GM23338 (cell line): ENCODE measurements around the gene TGFBRAP1. TPM values are rescaled to one million over a fixed set of nuclear protein-coding genes. Genes with fewer than 3 reads are reported as not detected.

Experiments used
- ATAC-seq: fragments of 200-7000 bp; cut with Tn5 transposase; 3 replicates; pipeline ENCODE4 v1.9.1; 2020
- DNase-seq: peaks from one replicate; pipeline ENCODE4 v3.0.0-alpha.2; 2015; ENCODE audit warnings: low spot score
- H2AFZ ChIP-seq: fragments of 200-600 bp; sonication (generic); 2 replicates; pipeline ENCODE4 v1.8.0; 2016; ENCODE audit warnings: antibody characterized with exemption, mild to moderate bottlenecking, moderate library complexity
- H3F3A ChIP-seq: fragments of 200-600 bp; sonication (generic); replicated peaks from 2 replicates; pipeline ENCODE4 v1.8.0; 2017; ENCODE audit warnings: antibody characterized with exemption, mixed run types, low read depth
- H3K27ac ChIP-seq: fragments of 200-600 bp; sonication (generic); 2 replicates; pipeline ENCODE4 v1.6.1; 2016; ENCODE audit warnings: low read depth
- H3K27me3 ChIP-seq: fragments of 200-600 bp; sonication (generic); 2 replicates; pipeline ENCODE4 v1.8.0; 2016; ENCODE audit warnings: mild to moderate bottlenecking, mixed run types, moderate library complexity; ENCODE audit not compliant: insufficient read depth
- H3K36me3 ChIP-seq: fragments of 200-600 bp; sonication (generic); 2 replicates; pipeline ENCODE4 v1.8.0; 2016; ENCODE audit warnings: mild to moderate bottlenecking; ENCODE audit not compliant: insufficient read depth
- H3K4me1 ChIP-seq: fragments of 200-600 bp; sonication (generic); 2 replicates; pipeline ENCODE4 v1.8.0; 2016; ENCODE audit warnings: mild to moderate bottlenecking, moderate library complexity; ENCODE audit not compliant: insufficient read depth
- H3K4me2 ChIP-seq: fragments of 200-600 bp; sonication (generic); 2 replicates; pipeline ENCODE4 v1.7.1; 2017; ENCODE audit warnings: mixed run types
- H3K4me3 ChIP-seq: fragments of 200-600 bp; sonication (generic); 2 replicates; pipeline ENCODE4 v1.6.1; 2016; ENCODE audit warnings: mixed run types
- H3K79me2 ChIP-seq: fragments of 200-600 bp; sonication (generic); replicated peaks from 2 replicates; pipeline ENCODE4 v1.8.0; 2017; ENCODE audit warnings: mild to moderate bottlenecking; ENCODE audit not compliant: insufficient read depth
- H3K9me2 ChIP-seq: fragments of 200-600 bp; sonication (generic); 2 replicates; pipeline ENCODE4 v1.8.0; 2017; ENCODE audit not compliant: insufficient read depth
- H4K20me1 ChIP-seq: fragments of 200-600 bp; sonication (generic); replicated peaks from 2 replicates; pipeline ENCODE4 v1.8.0; 2017; ENCODE audit warnings: mild to moderate bottlenecking; ENCODE audit not compliant: insufficient read depth
- H3K27ac Mint-ChIP-seq: 2 replicates; pipeline ENCODE4 v1.8.0; 2020; ENCODE audit warnings: inconsistent platforms, mild to moderate bottlenecking, moderate library complexity, mixed read lengths
- H3K27me3 Mint-ChIP-seq: 3 replicates; pipeline ENCODE4 v1.8.0; 2022; ENCODE audit warnings: low read depth, mild to moderate bottlenecking, moderate library complexity, mixed read lengths, inconsistent platforms; ENCODE audit not compliant: insufficient read depth, poor library complexity
- H3K36me3 Mint-ChIP-seq: 3 replicates; pipeline ENCODE4 v1.8.0; 2021; ENCODE audit warnings: low read depth, mild to moderate bottlenecking, inconsistent platforms, moderate library complexity, mixed read lengths
- H3K4me1 Mint-ChIP-seq: 3 replicates; pipeline ENCODE4 v1.8.0; 2020; ENCODE audit warnings: mild to moderate bottlenecking, inconsistent platforms, mixed read lengths
- H3K4me3 Mint-ChIP-seq: 3 replicates; pipeline ENCODE4 v1.8.0; 2021; ENCODE audit warnings: moderate library complexity, mild to moderate bottlenecking, inconsistent platforms, mixed read lengths
- H3K9me3 Mint-ChIP-seq: 3 replicates; pipeline ENCODE4 v1.8.0; 2020; ENCODE audit warnings: moderate library complexity, mild to moderate bottlenecking, inconsistent platforms, mixed read lengths
- CREB1 ChIP-seq: fragments of 250-450 bp; sonication (Bioruptor Pico); IDR thresholded peaks from 2 replicates; pipeline ENCODE4 v1.5.0; 2020; ENCODE audit warnings: low read depth, mild to moderate bottlenecking, moderate library complexity
- CTCF ChIP-seq, 2 experiments: fragments of 200-600 bp in 1 of 2; sonication (generic) in 1 of 2; conservative IDR thresholded peaks; 2 replicates each; pipeline versions ENCODE4 v1.5.1 to v1.6.1; 2016 to 2017; ENCODE audit warnings: antibody characterized with exemption in 2 of 2, low read depth in 2 of 2, mild to moderate bottlenecking in 2 of 2, moderate library complexity in 1 of 2
- ETS1 ChIP-seq: IDR thresholded peaks from 2 replicates; pipeline ENCODE4 v1.6.1; 2016; ENCODE audit warnings: antibody characterized with exemption
- EZH2 ChIP-seq: fragments of 200-600 bp; sonication (generic); IDR thresholded peaks from one replicate; pipeline ENCODE4 v1.8.0; 2017; ENCODE audit warnings: antibody characterized with exemption, mild to moderate bottlenecking, low read depth; ENCODE audit not compliant: unreplicated experiment
- NANOG ChIP-seq: IDR thresholded peaks from 2 replicates; pipeline ENCODE4 v1.6.1; 2016; ENCODE audit warnings: antibody characterized with exemption, borderline replicate concordance
- REST ChIP-seq: IDR thresholded peaks from one replicate; pipeline ENCODE4 v1.6.1; 2018; ENCODE audit warnings: antibody characterized with exemption; ENCODE audit not compliant: unreplicated experiment
- polyA plus RNA-seq: library from polyadenylated mRNA; unstranded; fragments of >200 nt; fragmentation: Nextera tagmentation; extraction: Ambion mirVana; gene quantifications from 2 replicates; pipeline ENCODE4 v1.2.1, GENCODE V29; 2016
- total RNA-seq: library from RNA; depleted of rRNA; stranded (reverse); fragments of >200 nt; shearing (Covaris generic); gene quantifications from 2 replicates; pipeline ENCODE4 v1.2.3, GENCODE V29; 2014

Gene TGFBRAP1
- total and polyA plus RNA-seq, 2 experiments from 2014 or later: 6.3 to 23.5 TPM

- TF ChIP-seq REST: no peak
Observed at GRCh38 chr2:105315314-105315713, 14.2 kb downstream of the TGFBRAP1 start (continued).

GRCh38 chr2:105313877-105314276 is 15.7 kb downstream of the TGFBRAP1 start:
- H3K27me3 ChIP-seq: no peaks in the 10 kb centered on the region
- no peak overlapping the region for H3K4me2 ChIP-seq
- no peaks in the 10 kb centered on the region for H3K9me3 Mint-ChIP-seq
- H3K4me3 Mint-ChIP-seq: no peak overlapping the region
- peaks cover 86% of the 10 kb centered on the region for H3K79me2 ChIP-seq
- peaks cover 4% of the 10 kb centered on the region for H3K4me1 Mint-ChIP-seq
- DNase-seq (no peak), ATAC-seq (no peak)
- no peak overlapping the region for H3K27ac Mint-ChIP-seq
- TF ChIP-seq CTCF (conservative IDR thresholded peaks at IDR 0.05; ENCODE audit: low read depth in 2 of 2): no peak
- TF ChIP-seq NANOG: no peak
- no peak for TF ChIP-seq REST
- TF ChIP-seq ETS1: no peak
- TF ChIP-seq EZH2: no peak
- TF ChIP-seq CREB1 (CRISPR knock-in tag): no peak
- H3K4me1 ChIP-seq: 0 out of 2 replicates have a peak, but pooled peaks cover 3% of the 10 kb centered on the region
- H3K4me3 ChIP-seq: no peak overlapping the region
- H3K36me3 Mint-ChIP-seq: no peaks in the 10 kb centered on the region; the same call in 2 of the 3 replicates
- no peaks in the 10 kb centered on the region for H3K36me3 ChIP-seq
- H3K27ac ChIP-seq: no peak overlapping the region
- H3K9me2 ChIP-seq: no peaks in the 10 kb centered on the region
- H3K27me3 Mint-ChIP-seq: peaks cover 2% of the 10 kb centered on the region
- peaks cover 6% of the 10 kb centered on the region; the same call in 1 of the 2 replicates for H4K20me1 ChIP-seq
- no peak overlapping the region for H2AFZ ChIP-seq
- H3F3A ChIP-seq: no peaks in the 10 kb centered on the region
